ENCODE data around the gene CASP7.
"Not testable (repeated sequence)": the region's sequence is repeated elsewhere in the genome, so short reads cannot be mapped to it uniquely, and the experiment has no call there.

CASP7 gene

GRCh38 chr10:113754768-113755167 lies 75.1 kb downstream of the CASP7 start:
- in situ Hi-C loops (cut with MboI; ENCODE audit: low pct_unique_long_range_greater_than_20kb, low sequenced_read_pairs, unreplicated experiment): no loop called here
- no peak for DNase-seq (ENCODE audit: low spot score)
- TF ChIP-seq CTCF (IDR thresholded peaks at IDR 0.05; ENCODE audit: extremely low read depth, insufficient read depth, missing control alignments): no peak

GRCh38 chr10:113756940-113757543 lies 77.3 kb downstream of the CASP7 start:
- no peak for DNase-seq (ENCODE audit: low spot score)
- in situ Hi-C loops (cut with MboI; ENCODE audit: low pct_unique_long_range_greater_than_20kb, low sequenced_read_pairs, unreplicated experiment): no loop called here
- no peak for TF ChIP-seq CTCF (IDR thresholded peaks at IDR 0.05; ENCODE audit: extremely low read depth, insufficient read depth, missing control alignments)

- DNase-seq (ENCODE audit: low spot score): no peak
- TF ChIP-seq CTCF (IDR thresholded peaks at IDR 0.05; ENCODE audit: extremely low read depth, insufficient read depth, missing control alignments): no peak
- in situ Hi-C loops (cut with MboI; ENCODE audit: low pct_unique_long_range_greater_than_20kb, low sequenced_read_pairs, unreplicated experiment): no loop called here
Measured at GRCh38 chr10:113762083-113762482, 82.4 kb downstream of the CASP7 start.

GRCh38 chr10:113764582-113764981 lies 84.9 kb downstream of the CASP7 start:
- no peak for TF ChIP-seq CTCF (IDR thresholded peaks at IDR 0.05; ENCODE audit: extremely low read depth, insufficient read depth, missing control alignments)
- in situ Hi-C loops (cut with MboI; ENCODE audit: low pct_unique_long_range_greater_than_20kb, low sequenced_read_pairs, unreplicated experiment): no loop called here
- no peak for DNase-seq (ENCODE audit: low spot score)

- no peak for DNase-seq (ENCODE audit: low spot score)
- in situ Hi-C loops (cut with MboI; ENCODE audit: low pct_unique_long_range_greater_than_20kb, low sequenced_read_pairs, unreplicated experiment): no loop called here
- TF ChIP-seq CTCF (IDR thresholded peaks at IDR 0.05; ENCODE audit: extremely low read depth, insufficient read depth, missing control alignments): no peak
Measured at GRCh38 chr10:113765910-113766309, 86.2 kb downstream of the CASP7 start.

- TF ChIP-seq CTCF (IDR thresholded peaks at IDR 0.05; ENCODE audit: extremely low read depth, insufficient read depth, missing control alignments): no peak
- DNase-seq (ENCODE audit: low spot score): no peak
- in situ Hi-C loops (cut with MboI; ENCODE audit: low pct_unique_long_range_greater_than_20kb, low sequenced_read_pairs, unreplicated experiment): no loop called here
Measured at GRCh38 chr10:113767222-113767621, 87.5 kb downstream of the CASP7 start.

GRCh38 chr10:113770346-113770745 lies 90.6 kb downstream of the CASP7 start:
- in situ Hi-C loops (cut with MboI; ENCODE audit: low pct_unique_long_range_greater_than_20kb, low sequenced_read_pairs, unreplicated experiment): no loop called here
- no peak for TF ChIP-seq CTCF (IDR thresholded peaks at IDR 0.05; ENCODE audit: extremely low read depth, insufficient read depth, missing control alignments)
- no peak for DNase-seq (ENCODE audit: low spot score)

- DNase-seq (ENCODE audit: low spot score); in situ Hi-C loops (cut with MboI; ENCODE audit: low pct_unique_long_range_greater_than_20kb, low sequenced_read_pairs, unreplicated experiment): not testable (repeated sequence)
Measured at GRCh38 chr10:113771131-113771530, 91.4 kb downstream of the CASP7 start.
